GM19193 (cell line): Measurements from ENCODE around the gene TSHZ1.

ENCODE experiments used
- POLR2A ChIP-seq: IDR thresholded peaks from 4 replicates; pipeline ENCODE4 v1.6.1; 2011; ENCODE audit not compliant: insufficient read depth, insufficient read length; ENCODE audit errors: extremely low read depth

TSHZ1 gene

DNA sequence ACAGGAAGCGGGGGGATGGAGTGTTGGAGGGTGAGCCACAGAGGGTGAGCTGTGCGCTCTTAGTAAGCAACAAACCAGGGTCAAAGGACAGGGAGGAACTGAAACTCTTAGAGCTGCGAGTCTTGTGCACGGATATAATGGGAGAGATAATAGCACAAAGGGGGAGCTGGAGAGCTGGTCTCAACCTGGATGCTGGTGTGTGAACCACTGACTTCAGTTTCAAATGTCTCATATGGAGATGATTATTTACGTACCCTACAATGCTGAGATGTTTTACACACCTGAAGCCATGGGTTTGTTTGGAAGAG, 37.5 kb upstream of the TSHZ1 start:
- TF ChIP-seq POLR2A = no peak

DNA sequence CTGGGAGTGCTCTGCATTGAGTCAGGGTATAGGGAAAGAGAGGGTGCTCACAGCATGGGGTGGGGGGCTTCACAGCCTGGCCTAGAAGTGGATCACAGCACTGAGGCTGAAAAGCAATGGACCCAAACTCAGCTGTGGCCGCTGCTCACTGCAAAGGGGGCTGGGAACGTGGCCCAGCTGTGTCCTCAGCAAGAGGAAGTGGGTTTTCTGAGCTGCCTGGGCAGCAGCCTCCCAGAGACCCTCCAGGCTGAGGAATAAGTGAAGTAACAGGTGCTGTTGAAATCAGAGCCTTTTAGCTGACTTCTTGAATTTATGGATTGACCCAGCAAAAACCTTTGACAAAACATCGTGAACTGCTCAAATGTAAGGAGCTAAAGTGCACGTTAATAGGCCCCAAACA, 36.9 kb upstream of the TSHZ1 start:
- TF ChIP-seq POLR2A = no peak

DNA sequence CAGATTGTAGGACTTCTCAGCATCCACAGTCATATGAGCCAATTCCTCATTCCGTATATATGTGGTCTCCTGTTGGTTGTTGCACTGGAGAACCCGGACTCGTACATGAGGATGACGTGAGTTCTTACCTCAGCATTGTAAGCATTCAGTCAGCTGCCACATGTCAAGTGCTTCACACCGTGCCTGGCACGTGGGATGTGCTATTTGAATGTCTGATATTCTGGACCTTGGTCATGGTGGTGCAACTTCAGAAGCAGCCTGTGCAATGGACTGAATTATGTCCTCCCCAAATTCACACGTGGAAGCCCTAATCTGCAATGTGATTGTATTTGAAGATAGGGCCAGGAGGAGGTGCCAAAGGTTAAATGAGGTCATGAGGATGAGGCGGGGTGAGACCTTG, 33.7 kb upstream of the TSHZ1 start:
- no peak for TF ChIP-seq POLR2A

DNA sequence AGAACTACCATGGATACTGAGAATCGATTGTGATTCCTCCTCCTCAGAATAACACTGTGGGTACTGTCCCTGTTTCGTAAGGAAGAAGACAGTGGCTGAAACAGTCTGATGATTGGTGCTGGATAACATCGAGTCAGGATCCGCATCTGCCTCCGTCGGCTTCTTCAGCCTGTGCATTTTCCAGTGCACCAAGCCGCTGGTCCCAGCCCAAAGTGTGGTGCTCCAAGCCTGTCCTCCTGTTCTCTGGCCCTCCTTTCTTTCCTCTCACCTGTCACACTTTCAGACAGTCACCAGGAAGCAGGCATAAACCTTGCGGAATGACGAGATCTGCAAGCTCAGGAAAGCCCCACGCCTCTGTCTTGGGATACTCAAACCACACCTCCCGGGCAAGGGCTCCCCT, 32.2 kb upstream of the TSHZ1 start:
- TF ChIP-seq POLR2A = no peak

DNA sequence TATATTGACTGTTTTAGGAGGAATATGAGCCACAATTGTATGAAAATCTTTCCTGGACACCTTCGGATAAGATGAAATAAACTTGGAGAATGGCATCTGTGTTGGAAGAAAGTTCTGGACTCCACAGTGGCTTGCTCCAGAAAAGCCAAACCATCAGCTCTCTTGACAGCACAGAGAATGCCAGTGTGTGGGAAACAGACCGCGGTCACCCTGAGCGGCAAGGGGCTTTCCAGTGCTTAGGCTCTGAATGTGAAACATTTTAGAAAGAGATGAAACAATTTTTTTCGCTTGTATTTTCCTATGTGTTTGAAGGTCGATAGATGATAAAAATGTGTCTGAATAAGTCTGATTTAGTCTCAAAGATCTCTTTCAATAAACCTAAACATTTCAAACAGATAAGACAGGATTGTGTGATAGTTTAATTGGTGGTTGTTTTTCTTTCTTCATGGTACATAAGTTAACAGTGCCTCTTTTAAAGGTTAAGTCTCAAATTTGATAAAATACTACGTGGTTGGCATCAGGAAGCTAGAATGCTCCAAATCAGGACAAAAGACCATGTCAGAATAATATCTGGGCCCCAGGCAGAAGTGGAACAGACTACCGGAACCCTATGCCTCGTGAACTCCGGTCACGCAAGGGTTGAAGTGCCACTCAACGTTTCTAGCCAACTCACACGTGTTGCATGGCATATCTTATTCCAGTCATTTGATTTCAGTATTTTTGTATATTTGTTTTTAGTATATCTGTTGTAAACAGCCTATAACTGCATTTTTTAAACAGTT, 30.6 kb upstream of the TSHZ1 start:
- TF ChIP-seq POLR2A = no peak

DNA sequence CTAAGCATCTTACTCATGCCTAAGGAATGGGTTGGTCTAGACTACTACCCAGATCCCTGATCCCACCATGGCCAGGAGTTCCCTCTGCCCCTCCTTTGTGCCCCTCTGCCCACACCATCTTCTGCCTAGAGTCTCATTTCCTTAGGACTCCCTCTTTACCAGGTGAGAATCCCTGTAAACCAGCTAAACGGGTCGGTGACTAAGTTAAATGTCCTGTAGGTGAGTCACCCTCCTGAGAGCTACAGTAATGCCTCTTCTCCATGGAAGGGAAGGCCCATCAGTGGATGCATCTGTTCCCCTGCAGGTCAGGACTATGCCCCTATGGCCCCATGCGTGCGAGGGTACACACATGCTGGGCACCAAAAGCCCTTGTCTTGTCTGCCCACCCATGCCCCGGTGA, 27.1 kb upstream of the TSHZ1 start:
- no peak for TF ChIP-seq POLR2A

DNA sequence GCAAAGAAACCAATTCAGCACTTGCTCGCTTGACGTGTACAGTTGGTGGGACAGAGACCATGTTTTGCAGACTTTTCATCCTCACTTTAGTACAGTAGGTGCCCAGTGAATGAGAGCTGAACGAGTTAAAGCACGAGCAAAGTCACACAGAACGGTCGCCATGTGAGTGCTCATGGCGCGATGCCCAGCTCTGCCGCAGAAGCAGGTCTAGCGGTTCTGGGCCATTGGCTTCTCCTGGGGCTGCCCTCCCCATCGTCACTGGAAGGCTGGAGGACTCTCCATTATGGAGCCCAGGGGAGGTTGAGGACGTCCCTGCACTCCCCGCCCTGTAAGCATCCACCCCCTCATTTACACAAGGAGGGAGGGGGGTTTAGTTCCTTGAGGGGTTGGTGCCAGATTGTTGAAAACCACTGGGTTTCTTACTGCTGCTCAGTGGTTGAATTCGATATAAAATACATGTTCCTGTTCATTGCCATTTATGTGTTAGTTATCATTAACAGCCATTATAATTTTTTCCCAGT, 26.6 kb upstream of the TSHZ1 start:
- no peak for TF ChIP-seq POLR2A

DNA sequence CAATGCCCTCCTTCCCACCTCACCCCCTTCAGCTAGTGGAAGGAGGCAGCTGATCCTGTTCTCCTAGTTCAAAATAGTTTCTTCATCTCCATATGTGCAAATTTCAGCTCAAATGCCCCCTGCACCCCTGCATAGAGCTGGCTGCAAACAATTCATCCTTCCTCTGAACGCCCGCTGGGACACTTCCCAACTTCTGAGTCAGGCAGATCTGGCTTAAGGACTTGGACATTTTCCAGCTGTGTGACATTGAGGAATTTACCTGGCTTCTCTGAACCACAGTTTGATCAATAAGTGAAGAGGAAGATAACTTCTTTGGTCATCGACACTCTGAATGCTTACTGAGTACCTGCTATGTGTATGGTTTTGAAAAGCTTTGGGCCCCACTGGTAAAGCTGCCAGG, 25.1 kb upstream of the TSHZ1 start:
- no peak for TF ChIP-seq POLR2A

DNA sequence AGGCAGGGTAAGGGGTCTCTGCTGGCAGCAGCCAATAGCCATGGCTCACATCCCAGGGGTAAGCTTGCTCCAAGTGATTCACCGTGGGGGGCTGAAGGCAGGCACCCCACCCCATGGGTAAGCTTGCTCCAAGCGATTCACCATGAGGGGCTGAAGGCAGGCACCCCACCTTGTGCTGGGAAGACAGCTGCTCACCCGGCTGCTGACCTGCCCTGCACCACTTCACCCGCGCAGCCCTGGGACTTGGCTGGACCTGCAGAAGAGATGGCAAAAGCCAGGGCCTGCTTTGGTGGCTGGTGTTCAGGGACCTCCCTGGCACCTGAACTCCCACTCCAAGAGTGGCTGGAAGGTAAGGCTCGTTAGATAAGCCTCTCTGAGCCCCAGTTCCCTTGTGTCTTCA, 20.9 kb upstream of the TSHZ1 start:
- no peak for TF ChIP-seq POLR2A

DNA sequence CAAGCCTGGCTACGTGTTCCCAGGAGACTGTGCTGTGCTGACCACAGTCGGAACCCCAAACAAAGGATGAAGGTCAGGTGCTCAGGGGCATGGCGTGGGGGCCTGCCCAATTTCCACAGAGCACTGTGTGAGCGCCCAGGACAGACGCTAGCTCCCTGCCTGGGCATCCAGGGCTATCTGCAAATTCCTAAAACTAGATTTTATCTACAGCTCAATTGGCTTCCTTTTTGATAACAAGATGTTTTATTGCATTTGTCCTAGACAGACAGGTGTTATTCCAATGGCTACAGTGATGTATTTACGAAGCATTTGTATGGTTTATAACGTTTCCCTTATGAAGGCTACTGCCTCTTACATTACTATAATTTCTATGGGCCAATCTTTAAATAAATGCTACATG, 17.7 kb upstream of the TSHZ1 start:
- TF ChIP-seq POLR2A = no peak

DNA sequence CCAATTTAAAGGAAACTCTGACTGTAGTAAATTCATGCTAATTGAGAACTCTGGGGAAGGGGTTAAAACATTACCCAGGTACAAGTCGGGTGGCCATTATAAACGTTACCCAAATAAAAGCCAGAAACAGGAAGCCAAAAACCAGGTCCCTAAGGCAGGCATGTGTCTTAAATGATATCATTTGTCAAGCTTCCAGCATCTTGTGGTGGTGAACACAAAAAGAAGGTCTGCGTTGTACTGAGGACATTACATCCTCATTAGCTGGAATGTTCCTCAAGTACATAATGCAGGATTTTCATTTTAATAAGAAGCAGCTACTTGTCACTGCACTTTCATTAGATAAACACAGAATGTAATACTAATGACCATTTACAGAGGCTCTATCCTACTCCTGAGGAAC, 12.6 kb upstream of the TSHZ1 start:
- no peak for TF ChIP-seq POLR2A

DNA sequence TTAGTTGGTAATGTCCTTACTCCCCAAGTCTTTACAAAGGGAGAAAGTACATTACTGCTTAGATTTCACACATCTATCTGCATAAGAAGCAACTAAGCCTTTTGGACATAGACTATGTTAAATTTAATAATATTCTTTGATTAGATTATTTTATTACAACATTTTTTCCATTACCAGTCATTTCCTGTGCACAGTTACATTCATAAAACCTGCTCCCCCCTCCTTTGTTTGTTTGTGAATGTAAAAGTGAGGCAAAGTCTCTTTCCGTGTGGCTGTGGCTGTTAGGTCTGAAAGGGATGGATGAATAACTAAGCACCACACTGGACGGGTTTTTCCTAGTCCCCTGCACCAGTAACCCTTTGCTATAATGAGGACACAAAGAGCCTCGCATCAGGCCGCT, 11.3 kb upstream of the TSHZ1 start:
- TF ChIP-seq POLR2A = no peak

DNA sequence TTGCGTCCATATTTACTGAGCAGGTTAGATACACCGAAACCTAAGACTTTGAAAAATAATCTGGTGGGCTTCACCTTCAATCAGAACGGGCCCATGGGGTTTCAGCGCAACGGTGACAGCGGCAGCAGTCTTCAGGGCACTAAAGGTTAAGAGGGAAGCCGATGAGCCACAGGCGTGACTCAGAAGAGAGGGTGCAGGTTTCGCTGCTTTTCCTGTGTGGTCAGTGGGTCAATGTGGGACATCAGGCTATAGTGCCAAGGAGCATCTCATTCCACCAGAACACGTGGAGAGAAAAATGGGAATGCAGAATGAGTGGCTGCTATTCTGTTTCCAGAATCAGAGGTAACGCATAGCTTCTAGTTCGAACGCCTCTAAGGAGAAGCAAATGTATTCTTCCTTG, 10.5 kb upstream of the TSHZ1 start:
- no peak for TF ChIP-seq POLR2A

DNA sequence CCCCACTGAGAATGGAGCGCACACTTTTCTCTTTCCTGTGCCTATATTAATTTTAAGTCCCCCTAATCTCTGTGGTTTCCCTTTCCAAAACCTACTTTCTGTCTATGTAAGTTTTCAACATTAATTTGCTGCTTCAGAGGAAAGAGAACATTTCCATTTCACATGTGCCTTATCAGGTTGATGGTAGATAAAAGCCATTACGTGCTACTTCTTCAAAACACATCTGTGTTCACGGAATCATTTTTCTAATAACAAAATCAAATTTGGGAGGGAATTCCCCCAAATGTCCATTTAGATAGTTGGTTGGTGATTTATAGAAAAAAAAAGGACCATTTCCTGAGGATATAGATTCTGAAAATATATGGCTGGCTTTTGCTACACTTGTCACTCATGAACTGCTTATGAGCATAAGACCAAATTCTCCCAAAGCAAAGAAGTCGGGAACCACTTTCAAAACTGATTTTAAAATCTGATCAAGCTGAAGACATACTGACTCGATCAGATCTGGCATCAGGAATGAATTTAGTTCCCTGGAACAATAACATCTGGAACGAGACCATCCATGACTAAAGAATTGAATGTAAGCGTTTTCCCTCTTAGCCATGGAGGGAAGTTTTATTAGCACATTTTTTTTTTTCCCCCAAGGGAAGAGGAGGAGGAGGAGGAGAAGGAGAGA, 9.9 kb upstream of the TSHZ1 start:
- TF ChIP-seq POLR2A = no peak

DNA sequence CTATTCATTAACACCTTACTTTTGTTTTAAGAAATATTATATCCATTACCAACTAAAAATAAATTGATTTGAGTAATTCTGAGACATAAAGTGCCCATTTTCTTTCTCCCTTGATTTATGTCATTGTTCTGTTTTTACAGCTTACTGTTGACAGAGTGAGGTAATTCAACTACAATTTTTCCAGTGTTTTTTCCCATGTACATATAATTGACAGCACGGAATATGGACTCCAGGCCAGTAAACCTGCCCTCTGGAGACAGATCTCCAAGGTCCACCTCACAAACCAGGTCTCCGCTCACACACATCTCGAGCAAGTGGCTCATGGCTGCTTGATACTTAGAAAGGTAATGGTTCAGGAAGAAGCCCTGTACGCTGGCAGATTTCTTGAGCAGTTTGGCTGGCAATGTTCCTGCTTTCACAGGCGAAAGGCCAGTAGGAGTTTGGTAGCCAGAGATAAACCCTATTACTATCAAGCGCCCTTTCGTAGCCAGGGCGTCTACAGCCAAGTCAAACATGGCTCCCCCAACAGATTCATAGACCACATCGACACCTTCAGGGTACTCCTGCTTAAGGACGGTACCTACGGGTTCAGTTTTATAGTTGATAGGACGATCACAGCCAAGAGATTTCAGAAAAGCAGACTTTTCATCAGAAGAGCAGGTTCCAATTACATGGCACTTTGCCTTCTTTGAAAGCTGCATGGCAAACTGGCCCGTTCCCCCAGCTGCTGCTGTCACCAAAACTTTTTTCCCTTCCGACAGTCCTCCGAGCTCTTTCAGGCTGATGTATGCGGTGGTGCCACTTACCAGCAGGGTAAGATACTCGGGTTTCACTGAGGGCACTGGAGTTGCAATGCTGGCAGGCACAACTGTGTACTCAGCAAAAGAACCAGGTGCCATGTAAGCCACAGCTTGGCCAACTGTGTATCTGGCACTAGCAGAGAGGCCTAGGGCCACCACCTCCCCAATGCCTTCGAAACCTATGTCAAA, 9.0 kb upstream of the TSHZ1 start:
- no peak for TF ChIP-seq POLR2A
